NCI-H1417 treated with DMSO at 0.1 percent for 48 hours (cell line): Measurements from ENCODE around the gene ADCK1.
"Not testable (repeated sequence)": the region's sequence is repeated elsewhere in the genome, so short reads cannot be mapped to it uniquely, and the experiment has no call there.

Source experiments
- DNase-seq: peaks from one replicate; lab custom pipeline; 2025; lab: John Stamatoyannopoulos, UW

ADCK1 gene, protein sequence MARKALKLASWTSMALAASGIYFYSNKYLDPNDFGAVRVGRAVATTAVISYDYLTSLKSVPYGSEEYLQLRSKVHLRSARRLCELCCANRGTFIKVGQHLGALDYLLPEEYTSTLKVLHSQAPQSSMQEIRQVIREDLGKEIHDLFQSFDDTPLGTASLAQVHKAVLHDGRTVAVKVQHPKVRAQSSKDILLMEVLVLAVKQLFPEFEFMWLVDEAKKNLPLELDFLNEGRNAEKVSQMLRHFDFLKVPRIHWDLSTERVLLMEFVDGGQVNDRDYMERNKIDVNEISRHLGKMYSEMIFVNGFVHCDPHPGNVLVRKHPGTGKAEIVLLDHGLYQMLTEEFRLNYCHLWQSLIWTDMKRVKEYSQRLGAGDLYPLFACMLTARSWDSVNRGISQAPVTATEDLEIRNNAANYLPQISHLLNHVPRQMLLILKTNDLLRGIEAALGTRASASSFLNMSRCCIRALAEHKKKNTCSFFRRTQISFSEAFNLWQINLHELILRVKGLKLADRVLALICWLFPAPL

DNA sequence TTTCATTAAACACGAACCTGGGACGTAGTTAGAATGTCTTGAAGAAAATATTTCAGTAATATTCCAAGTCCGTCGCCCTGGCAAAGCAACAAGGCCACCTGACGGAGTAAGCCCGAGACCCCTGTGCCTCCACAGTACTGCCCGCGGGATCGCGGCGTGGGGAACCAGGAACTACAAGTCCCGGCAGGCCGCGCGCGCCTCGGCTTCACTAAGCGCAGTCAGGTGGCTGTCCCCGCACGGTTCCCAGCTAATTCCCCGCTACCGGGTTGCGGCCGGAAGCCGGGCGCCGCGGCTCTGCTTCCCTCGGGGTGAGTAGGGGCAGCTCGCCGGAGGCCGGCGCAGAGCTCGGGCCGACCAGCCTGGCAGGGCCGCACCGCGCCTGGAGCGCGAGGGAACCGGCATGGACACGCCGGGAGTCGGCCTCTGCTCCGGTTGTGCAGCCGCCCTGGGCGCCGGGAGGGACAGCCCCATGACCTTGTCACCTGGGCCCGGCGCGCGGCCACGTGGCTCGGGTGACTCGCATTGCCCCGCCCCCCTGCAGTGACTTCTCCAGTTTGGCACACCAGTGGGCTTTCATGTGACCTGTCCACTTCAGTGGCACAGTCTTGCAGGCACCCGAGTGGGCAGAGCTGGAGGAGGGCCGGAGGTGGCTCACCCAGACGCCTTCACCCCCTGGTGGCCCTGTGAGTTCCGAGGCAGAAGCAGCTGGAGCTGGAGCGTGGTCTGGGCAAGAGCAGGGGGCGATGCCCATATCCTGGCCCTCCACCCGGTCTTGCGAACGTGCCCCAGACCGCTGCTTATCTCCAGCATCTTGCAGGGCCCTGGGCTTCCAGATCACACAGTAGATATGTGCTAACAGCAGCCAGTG, at the start of gene ADCK1:
TSS of gene ADCK1 (plus strand) at position 247 of the 868 bp plus-strand sequence. CDS start 18,870 bp downstream, outside the sequence.
- DNase-seq: peak; percentile 55

DNA sequence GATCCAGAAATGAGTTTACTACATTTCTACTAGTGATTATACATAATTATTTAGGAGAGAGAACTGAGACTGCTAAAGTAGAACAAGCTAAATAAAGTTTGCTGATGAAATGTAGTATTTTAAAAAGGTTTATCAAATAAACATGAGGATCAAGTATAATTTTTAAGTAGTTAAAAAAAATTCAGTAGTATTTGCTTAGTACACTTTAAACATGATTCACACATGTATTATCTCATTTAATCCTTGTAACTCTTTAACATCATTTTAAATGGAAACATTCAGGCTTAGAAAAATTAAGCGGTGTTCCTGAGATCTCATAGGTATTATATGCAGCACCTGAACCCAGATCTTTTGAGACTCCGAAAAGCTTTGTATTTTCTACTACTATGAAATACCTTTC, 47.6 kb upstream of the ADCK1 start:
- no peak for DNase-seq

DNA sequence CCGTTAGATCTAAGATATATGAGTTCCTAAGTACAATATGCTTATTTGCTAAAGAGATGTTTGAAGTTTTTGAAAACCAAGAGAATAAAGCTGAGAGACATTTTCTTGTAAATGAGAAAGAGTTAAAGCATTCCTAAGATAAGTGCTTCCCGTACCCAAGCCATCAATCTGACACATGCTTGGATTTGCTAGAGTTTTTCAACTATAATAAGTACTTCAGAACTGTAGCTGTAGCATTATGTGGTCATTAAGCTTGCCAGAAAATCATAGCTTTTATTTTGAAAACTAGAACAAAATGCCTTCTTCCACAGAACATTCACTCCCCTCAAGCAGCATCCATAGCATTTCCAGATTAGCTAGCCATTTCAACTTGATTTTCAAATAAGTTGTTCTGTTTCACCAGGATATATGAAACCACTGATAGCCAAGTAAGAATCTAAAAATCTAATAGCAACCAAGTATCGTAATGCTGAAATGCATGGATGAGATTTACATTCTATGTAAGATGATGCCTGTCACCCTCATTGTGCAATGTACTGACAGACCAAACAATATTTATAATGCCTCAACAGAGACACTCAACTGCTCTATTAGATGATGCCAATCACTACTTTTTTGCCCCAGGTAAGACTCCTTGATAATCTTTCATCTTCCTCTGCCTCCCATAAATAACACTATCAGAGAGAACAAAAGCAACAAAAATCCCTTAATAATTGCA, 47.0 kb upstream of the ADCK1 start:
- DNase-seq: no peak

DNA sequence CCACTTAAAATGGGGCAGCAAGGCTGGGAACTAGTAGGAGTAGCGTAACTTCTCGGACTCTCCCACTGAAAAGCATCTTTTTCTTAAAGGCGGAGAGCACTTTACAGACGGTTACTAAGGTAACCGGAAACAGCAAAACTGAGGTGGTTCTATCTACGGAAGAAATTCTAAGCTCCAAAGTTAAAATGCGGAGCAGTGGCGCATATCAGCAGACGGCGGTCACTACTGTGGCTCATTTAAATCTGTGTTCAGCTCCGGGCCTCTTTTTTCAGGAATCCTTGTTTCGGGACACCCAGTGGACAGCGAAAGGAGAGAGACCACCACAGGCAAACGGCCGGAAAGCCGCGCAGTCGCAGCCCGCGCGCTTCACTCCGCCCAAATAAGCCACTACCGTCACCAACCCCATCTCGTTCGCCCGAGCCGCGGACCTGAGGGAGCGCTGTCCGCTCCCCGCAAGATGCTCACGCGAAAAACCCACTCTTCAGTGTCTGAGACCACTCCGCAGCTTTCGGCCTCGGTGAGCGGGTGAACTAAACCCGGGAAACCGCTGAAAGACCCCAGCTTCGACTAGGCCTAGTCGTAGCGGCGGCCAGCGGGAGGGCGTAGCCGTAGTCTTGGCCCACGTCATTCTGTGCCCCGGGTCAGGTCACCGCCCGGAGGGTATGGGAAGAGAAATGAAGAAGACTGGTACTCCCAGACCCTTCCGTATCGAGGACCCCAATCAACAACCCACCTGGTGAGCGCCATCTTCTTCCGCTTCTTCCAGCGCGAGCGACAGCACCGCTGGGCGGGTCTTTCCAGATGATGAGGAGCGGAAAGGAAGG, 39.3 kb upstream of the ADCK1 start, which contains the start of gene SNW1:
TSS of gene SNW1 (minus strand) at position 776 of the 824 bp plus-strand sequence. CDS start at position 747, 29 bp downstream.
- DNase-seq: no peak

DNA sequence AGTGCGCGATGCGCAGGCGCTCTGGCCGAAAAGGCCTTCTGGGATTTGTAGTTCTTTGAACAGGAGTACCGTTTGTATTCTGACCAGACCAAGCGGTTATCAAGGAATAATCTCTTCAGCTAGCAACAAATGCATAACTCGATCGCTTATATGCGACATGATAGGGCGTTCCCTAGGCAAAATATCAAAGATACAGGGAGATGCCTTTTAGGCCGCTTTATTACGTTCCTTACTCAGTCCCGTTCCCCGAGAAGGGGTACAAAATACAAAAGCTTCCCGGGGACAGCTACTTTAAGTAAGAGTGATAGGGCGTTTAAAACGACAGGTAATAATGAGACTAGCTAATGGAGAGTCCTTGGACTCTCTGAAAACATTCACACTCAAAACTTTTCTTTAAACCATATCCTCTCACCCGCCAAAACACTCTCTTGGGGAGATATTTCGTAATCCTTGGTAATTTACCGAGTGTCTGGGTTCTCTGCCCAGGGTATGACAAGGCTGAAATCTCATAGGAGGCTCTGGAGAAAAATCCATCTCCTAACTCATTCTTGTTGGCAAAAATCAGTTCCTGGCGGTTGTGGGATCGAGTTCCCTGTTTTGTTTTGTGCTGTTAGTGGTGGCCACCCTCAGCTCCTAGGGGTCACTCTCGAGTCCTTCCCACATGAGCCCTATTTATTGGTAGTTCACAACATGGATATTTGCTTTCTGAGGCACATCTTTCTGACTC, 38.5 kb upstream of the ADCK1 start:
- DNase-seq: peak; percentile 75

DNA sequence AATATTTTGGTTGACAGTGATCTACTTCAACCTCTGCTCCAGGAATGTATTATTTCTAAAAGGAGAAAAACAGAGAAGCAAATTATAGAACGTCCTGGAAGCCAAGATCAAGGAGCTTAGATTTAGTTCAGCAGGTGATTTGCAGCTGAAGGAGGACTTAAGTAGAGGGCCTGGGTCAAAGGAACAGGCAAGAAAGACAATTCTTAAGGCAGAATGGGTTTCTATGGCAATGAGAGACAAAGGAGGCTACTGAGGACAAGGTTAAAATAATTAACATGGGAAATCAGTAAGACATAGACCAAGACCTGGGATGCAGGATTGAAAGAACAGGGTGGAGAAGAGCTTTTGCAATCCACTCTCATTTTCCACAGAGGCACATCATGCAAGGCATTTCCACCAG, 36.6 kb upstream of the ADCK1 start:
- no peak for DNase-seq

DNA sequence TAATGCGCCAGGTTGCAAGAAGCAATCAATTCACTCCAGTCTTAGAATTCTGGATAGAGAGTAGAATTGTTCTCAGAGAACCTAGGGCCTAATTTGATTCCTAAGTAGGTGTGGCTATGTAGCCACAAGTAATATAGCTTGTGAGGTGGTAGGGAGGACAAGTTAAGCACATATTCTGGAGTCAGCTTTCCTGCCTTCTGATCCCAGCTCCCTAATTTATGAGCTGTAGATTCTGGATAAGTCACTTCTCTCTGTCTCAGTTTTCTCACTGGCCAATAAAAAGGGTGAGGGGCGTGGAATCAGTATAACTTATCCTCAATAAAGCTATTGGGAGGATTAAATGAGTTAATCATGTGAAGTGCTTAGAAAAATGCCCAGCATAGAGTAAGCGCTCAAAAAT, 35.9 kb upstream of the ADCK1 start:
- no peak for DNase-seq

DNA sequence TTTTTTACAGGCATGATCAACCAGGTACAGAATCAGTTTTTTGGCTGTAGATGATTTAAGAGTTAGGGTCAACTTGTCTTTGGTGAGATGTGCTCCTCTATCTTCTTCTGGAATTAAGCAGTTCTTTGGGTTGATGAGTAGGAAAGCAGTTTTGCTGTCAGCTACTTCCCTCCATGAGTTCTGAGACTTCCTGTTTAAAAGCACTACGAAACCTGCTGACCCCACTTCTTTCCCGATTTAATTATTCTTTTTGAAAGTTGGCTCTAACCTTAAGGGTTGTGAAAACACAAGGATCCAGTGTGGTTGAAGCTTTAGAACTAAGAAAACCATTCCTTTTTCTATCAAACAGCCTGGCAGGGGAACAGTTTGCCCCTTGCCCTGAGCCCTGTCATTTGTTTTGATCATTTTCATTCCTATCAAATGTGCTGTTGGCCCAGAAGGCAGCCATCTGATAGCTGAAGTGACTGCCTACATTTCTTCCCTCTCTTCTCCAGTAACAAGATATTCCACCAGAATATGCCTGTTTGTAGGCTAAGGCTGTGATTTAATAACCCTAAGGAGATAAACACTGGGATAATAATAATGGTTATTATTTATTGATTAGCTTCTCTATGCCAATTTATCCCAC, 31.4 kb upstream of the ADCK1 start:
- not testable (repeated sequence) for DNase-seq

DNA sequence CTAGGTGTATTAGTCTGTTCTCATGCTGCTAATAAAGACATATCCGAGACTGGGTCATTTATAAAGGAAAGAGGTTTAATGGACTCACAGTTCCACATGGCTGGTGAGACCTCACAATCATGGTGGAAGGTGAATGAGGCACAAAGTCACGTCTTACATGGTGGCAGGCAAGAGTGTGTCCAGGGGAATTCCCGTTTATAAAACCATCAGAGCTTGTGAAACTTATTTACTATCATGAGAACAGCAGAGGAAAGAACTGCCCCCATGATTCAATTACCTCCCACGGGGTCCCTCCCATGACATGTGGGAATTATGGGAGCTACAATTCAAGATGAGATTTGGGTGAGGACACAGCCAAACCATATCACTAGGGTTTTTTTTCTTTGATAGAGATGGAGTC, 25.9 kb upstream of the ADCK1 start:
- not testable (repeated sequence) for DNase-seq

DNA sequence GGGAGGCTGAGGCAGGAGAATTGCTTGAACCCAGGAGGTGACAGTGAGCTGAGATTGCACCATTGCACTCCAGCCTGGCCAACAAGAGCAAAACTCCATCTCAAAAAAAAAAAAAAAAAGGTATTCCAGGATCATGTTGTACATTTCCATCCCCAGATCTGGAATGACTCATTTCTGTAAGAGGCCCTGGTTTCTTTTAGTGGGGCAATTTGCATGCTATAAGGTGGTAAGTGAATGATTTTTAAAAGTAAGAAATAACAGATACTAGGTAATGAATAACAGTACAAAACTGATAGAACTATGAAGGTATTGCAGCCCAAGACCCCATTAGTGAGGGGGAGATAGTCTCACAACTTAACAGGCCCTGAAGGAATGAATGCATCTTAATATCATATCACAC, 17.7 kb upstream of the ADCK1 start:
- DNase-seq: no peak

DNA sequence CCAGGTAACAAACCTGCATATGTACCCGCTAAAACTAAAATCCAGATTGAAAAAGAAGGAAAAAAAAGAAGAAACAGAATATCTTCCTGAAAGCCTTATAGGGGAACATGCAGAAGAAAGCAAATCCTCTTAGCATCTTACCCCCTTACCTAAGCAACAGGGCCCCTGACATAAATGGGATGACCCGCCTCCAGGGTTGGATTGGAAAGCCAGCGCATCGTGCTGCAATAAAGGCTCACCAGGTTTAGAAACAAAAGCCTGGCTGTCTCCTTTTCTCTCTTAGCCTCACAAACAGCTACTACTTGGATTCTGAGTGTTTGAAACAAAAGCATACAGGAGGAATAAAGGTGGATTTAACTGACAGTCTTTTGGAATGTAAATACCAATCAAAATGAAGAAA, 13.8 kb upstream of the ADCK1 start:
- DNase-seq: no peak

DNA sequence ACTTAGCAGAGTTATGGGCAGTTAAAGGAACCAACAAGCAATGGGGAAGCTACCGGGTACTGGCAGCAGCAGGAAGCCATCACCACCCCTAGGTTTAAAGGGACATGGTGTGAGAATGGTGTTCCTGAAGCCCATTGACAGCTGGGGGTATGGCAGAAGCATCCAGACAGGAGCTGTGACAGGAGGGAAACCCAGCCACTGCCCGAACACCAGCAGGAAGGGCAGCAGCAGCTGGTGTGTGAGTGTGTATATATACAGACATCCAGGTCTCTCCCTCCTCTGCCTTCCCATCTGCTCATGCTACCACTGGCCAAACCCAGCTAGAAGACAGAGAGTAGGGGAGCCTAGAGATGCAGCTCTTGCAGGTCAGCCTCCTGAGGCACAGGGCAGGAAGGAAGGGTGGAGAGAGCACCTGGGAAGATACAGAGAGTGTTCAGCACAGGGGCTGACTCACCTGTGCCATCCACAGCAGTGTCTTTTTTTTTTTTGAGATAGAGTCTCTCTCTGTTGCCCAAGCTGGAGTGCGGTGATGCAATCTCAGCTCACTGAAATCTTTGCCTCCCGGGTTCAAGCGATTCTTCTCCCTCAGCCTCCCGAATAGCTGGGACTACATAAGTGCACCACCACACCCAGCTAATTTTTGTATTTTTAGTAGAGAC, 9.2 kb upstream of the ADCK1 start:
- DNase-seq: no peak

DNA sequence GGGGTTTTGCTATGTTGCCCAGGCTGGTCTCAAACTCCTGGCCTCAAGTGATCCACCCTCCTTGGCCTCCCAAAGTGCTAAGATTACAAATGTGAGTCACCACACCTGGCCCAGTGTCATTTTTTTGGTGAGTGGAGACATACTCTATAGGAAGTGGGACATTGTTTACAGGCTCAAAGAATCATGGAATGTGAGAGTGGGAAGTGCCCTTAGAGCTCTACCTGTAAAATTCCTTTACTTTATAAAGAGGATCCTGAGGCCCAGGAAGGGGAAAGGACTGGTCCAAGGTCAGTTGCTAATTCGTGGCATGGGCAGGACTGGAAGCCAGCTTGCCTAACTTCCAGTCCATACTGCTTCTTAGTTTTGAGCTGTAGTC, 8.7 kb upstream of the ADCK1 start:
- no peak for DNase-seq

DNA sequence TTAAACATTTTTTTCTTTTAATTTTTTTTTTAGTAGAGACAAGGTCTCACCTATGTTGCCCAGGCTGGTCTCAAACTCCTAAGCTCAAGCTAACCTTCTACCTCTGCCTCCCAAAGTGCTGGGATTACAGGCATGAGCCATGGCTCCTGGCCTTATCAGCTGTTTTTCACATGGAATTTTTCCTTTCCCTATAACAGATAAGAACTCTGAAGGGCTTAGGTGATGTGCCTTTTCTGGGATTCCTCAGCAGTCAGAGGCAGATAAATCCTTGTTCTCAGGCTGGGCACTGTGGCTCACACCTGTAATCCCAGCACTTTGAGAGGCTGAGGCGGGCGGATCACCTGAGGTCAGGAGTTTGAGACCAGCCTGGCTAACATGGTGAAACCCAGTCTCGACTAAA, 6.7 kb upstream of the ADCK1 start:
- not testable (repeated sequence) for DNase-seq

DNA sequence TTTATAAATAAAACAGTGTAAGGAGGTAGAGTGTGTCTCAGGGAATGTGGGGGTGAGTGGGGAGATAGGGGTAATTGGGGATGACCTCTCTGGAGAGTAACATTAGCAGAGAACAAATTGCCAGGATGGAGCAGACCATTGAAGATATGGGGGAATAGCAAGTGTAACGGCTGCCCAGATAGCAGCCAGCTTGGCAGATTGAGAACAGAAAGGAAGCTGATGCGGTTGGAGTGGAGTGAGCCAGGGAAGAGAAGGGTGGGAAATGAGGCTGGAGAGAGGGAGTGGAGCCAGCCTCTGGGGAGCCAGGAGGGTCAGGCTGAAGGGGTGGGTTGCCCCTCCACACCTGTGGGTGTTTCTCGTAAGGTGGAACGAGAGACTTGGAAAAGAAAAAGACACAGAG, 5.6 kb upstream of the ADCK1 start:
- no peak for DNase-seq

DNA sequence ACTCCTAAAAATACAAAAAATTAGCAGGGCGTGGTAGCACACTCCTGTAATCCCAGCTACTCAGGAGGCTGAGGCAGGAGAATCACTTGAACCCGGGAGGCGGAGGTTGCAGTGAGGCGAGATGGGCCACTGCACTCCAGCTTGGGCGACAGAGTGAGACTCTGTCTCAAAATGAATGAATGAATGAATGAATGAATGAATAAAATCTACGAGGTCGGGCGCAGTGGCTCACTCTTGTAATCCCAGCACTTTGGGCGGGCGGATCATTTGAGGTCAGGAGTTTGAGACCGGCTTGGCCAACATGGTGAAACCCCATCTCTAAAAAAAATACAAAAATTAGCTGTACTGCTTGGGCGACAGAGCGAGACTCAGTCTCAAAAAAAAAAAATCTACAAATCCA, 453 bp upstream of the ADCK1 start:
- DNase-seq: not testable (repeated sequence)

DNA sequence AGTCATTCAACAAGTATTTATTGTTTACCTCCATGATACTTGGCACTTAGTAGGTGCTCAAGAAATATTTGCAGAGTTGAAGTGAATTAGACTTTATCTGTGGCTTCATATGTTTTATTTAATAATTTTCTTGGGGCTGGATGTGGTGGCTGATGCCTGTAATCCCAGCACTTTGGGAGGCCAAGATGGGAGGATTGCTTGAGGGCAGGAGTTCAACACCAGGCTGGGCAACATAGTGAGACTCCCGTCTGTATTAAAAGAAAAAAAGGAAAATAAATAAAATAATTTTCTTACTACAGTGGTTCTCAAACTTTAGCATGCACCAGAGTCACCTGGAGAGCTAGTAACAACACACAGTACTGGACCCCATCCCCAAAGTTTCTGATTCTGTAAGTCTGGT, 905 bp downstream of the ADCK1 start:
- no peak for DNase-seq

DNA sequence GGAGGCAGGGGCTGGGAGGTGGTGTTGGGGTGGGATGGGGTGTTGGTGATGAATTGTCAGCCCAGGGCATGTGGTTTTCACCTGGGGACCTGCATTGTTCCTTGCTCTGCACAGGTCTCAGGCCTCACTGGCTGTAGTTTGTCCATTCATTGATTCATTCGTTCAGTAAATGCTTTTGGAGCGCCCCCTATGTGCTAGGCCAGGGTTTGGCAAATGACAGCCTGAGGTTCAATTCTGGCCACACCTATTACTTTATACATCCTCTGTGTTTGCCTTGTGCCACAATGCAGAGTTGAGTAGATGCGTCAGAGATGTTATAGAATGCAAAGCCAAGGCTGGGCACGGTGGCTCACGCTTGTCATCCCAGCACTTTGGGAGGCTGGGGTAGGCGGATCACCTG, 4.7 kb downstream of the ADCK1 start:
- DNase-seq: no peak

DNA sequence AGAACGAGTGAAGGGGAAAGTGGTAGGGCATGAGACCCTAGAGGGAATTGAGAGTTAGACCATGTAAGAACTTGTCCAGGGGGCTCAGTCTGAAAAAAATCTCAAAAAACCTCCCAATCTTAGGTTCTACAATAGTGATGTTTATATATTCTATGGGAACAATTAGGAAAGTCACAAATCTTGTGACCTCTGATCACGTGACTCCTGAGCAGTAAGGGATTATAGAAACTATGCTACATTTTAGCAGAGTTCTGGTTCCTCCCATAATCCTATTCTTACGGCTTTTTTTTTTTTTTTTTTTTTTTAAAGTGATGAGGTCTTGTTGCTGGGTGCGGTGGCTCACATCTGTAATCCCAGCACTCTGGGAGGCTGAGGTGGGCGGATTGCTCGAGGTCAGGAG, 5.8 kb downstream of the ADCK1 start:
- no peak for DNase-seq

DNA sequence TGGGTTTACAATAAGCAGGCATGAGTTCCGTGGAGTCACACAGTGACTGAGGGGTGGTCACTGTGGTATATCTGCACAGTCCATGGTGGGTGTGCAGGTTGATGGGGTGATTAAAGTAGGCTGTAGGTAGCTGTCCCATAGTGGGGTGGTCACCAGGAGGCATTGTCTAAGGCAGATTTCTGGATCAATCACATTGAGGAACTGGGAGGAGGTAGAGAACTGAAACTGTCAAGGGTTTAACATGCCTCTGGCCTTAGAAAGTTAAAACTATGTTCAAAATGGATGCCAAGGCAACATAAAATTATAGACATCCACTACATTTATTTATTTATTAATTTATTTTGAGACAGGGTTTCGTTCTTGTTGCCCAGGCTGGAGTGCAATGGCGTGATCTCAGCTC, 8.3 kb downstream of the ADCK1 start:
- DNase-seq: no peak
